Tibial nerve (tissue), 4 donors: ENCODE measurements around the gene PRKCE.

Experiments used
- EP300 ChIP-seq, 2 donors: sonication (generic); formaldehyde crosslinking; IDR thresholded peaks; one replicate each; pipeline ENCODE4 v1.6.1; 2017; ENCODE audit warnings: antibody characterized with exemption in 2 of 2, mild to moderate bottlenecking in 1 of 2
- POLR2A ChIP-seq, 2 donors: fragments of 450-650 bp; IDR thresholded peaks; one replicate each; pipeline ENCODE4 v1.6.1; 2017; ENCODE audit warnings: antibody characterized with exemption in 2 of 2, mild to moderate bottlenecking in 2 of 2, moderate library complexity in 2 of 2
- TF ChIP-seq, protein P1 (sequence below), 5 experiments: fragments of 200-600 bp in 3 of 5; fragments of 450-650 bp in 2 of 5; sonication (generic) in 3 of 5; IDR thresholded peaks; one replicate each; pipeline ENCODE4 v1.5.1; 2016 to 2019; ENCODE audit warnings: antibody characterized with exemption in 5 of 5, mild to moderate bottlenecking in 3 of 5, moderate library complexity in 2 of 5

DNA sequence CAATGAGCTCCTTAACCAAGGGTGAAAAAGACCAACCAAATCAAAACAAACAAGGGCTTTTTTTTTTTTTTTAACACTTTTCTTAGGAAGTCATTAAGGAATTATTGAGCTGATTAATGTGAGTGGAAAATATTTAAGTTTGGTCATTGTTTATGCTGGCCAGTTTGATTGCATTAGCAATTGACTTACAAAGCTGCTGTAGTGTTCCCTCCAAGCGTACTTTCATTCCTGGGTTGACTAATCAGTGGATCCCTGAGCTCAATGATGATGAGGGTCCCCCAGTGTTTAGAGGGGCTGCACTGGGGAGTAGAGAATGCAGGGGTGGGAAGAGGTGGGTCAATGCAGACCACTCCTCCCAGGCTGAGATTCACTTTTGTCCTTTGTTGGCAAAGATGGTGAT lies 119.3 kb downstream of the PRKCE start:
- TF ChIP-seq, protein P1, sequence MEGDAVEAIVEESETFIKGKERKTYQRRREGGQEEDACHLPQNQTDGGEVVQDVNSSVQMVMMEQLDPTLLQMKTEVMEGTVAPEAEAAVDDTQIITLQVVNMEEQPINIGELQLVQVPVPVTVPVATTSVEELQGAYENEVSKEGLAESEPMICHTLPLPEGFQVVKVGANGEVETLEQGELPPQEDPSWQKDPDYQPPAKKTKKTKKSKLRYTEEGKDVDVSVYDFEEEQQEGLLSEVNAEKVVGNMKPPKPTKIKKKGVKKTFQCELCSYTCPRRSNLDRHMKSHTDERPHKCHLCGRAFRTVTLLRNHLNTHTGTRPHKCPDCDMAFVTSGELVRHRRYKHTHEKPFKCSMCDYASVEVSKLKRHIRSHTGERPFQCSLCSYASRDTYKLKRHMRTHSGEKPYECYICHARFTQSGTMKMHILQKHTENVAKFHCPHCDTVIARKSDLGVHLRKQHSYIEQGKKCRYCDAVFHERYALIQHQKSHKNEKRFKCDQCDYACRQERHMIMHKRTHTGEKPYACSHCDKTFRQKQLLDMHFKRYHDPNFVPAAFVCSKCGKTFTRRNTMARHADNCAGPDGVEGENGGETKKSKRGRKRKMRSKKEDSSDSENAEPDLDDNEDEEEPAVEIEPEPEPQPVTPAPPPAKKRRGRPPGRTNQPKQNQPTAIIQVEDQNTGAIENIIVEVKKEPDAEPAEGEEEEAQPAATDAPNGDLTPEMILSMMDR (IDR thresholded peaks at IDR 0.05) = no peak
- no peak for TF ChIP-seq POLR2A (IDR thresholded peaks at IDR 0.05)
- no peak for TF ChIP-seq EP300 (IDR thresholded peaks at IDR 0.05)
